HG02981 (cell line): Measurements from ENCODE around the gene UNC119.
A peak's percentile ranks its signal among the peaks of the same experiment; 100 is the strongest.
"Not testable (repeated sequence)": the region's sequence is repeated elsewhere in the genome, so short reads cannot be mapped to it uniquely, and the experiment has no call there.

Source experiments
- ATAC-seq: cut with Tn5 transposase; IDR thresholded peaks from one replicate; pipeline ENCODE4 v1.9.1; 2021; ENCODE audit warnings: mild to moderate bottlenecking, moderate library complexity; ENCODE audit not compliant: unreplicated experiment

UNC119 gene

GRCh38 chr17:28552176-28552999 is at the start of gene UNC119:
TSS of gene UNC119 (minus strand) at chr17:28552624. CDS start at chr17:28552557, 67 bp downstream.
- peak; percentile 61 for ATAC-seq

DNA sequence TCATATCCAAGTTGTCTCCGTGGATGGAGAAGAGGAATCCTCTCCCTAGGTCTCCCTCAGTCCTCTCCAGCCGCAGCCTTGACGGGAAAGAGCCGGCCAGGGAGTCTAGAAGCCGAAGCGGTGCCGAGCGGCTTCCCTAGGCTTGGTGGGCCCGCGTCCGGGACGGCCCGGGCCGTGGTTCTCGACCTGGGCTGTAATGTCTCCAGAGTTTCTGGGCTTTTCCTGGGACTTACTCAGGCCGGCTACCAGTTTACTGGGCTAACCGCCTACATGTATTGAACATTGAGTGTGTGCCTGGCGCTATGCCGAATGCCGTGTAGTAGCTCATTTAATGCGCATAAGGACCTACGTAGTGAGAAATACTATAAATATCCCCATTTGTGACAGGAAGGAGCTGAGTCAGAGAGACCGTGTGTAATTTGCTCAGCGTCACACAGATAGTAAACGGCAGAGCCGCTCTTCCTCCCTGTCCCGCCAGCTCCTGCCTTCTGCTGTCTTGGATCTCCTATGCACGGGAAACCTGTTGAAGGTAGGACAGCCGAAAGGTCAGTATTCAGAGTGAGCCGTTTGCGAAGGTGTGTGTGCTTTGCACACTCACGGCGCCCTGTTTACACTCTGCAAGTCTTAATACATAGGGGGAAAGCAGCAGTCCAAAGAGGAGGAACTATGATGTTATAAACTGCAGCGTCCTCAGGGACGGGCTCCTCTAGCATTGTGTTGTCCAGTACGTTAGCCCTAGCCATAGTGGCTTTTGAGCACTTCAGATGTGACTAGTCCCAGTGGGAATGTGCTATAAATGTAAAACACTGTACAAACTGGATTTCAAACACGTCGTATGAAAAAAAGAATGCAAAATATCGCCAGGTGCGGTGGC is 47.1 kb upstream of the UNC119 start:
- peak; percentile 43 for ATAC-seq

- peak; percentile 80 for ATAC-seq
Observed at GRCh38 chr17:28598799-28599310, 46.4 kb upstream of the UNC119 start, which contains the start of gene SPAG5. TSS of gene SPAG5 (minus strand) at chr17:28599025. CDS start at chr17:28598946, 79 bp downstream.

GRCh38 chr17:28598389-28598788 is 46.0 kb upstream of the UNC119 start:
- no peak for ATAC-seq

GRCh38 chr17:28597606-28598383 is 45.4 kb upstream of the UNC119 start:
- no peak for ATAC-seq

DNA sequence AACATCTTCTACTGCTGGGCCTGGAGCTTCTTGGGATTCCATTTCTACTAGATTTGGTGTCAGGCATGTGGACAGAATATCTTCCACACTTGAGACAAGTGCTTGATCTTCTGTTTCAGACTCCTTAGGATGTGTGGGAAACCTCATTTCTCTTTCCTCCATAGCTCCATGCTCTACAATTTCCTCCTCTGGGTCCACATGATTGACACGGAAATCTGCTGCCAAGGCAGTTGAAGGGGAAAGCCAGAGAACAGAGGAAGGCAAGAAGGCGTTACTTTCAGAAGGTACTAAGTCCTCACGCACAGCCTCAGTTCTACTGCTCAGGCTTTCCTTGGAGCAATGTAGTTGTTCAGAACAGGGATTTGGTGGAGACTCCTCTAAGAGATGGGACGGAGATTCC is 39.8 kb upstream of the UNC119 start:
- ATAC-seq, result no peak

DNA sequence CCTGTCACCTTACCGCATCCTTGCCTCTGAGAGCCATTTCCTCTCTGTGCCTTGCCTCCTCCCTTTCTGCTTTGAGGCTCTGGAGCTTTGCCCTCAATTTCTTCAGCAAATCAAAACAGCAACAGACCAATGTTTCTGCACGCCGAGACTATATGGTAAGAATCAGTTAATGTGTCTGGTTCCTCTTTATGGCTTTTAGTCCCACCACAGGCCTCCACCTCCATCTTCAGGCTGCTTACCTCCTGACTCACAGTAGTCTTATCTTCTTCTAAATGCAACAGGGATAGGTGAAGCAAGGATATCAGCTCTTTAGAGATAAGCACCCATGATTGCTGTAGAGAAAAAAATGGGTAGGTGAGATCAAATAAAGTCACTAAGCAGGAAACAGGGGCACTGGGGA is 33.4 kb upstream of the UNC119 start:
- no peak for ATAC-seq

DNA sequence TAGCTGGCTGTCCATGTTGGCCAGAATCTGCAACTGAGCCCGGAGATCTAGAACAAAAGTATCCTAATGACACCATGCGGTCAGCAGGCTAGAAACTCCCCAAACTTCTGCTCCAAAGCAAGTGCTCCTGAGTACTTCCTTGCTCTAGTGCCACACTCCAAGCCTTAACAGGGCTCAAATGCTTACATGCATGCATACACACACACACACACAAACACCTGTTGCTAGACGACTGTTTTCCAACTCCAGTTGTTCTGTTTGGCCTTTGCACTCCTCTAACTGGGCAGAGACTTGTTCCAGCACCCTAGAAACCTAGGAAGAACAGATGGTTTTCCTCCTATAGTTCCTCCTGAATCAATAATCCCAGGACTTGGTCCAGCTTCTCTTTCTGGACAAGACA is 32.0 kb upstream of the UNC119 start:
- ATAC-seq, result no peak

- no peak for ATAC-seq
Observed at GRCh38 chr17:28582513-28582912, 30.1 kb upstream of the UNC119 start.

- ATAC-seq, result no peak
Observed at GRCh38 chr17:28580959-28581358, 28.5 kb upstream of the UNC119 start.

- ATAC-seq, result no peak
Observed at GRCh38 chr17:28579526-28579925, 27.1 kb upstream of the UNC119 start.

DNA sequence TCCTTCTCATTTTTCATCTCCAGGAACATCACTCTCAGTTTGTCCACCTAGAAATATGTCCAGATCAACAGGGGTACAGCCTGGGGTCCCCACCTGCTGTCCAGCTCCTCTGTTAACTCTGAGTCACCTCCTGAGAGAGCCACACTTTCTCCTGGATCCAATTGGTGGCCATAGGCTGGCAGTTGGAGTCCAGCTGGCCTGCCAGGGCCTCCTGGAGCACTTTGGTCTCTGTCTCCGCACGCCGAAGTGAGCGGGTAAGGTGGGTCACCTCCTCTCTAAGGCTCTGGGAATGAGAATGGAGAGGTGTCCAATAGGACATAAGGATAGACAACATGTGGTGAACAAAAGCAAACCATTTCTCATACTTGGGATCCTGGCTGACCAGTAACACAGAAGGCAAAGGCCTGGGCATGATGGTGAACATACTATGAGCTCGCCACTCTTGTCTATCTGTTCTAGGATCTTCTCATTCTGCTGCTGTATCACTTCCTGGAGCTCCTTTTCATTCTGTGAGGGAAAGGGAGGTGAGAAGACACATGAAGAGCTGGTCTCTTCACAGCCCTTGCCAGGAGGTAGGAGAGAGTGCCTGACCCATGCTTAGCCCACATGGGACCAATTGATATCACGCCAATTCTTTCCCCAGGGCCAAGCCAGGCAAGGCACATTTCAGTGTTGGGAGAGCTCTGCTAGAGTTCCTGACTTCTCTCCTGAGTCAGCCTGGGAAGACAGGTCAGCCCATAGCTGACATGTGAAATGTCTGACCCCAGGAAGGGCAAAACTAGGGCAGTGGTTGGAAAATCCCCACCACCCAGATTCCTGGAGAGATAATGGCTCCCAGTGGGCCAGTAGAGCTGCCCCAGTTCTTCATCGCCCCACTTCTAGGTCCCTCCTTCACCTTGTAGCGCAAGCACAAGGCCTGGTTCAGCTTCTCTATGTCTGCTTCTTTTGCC is 26.1 kb upstream of the UNC119 start:
- ATAC-seq, result no peak

- ATAC-seq, result no peak
Observed at GRCh38 chr17:28577466-28577824, 25.0 kb upstream of the UNC119 start.

- ATAC-seq, result peak; percentile 84
Observed at GRCh38 chr17:28576758-28577465, 24.5 kb upstream of the UNC119 start, which contains the start of gene ALDOC. TSS of gene ALDOC (minus strand) at chr17:28576895. CDS start at chr17:28575532, 1,363 bp downstream.

DNA sequence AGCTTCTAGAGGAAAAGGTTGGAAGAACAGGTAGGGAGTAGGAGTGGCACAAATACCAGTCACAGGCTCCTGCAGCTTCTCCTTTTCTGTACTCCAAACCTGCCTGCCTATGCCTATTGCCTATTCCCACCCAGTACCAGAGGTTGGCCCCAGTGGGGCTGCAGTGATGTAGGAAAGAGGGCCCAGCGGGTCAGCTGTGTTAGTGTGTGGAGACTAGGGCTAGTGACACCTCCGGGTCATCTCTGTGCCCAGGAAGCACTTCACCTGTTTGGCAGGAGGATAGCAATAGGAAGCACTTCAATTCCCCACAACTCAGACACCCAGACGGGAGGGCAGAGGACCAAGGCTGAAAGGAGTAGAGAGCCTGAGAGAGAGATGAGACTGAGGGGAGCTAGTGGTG is 23.6 kb upstream of the UNC119 start:
- ATAC-seq, result not testable (repeated sequence)

DNA sequence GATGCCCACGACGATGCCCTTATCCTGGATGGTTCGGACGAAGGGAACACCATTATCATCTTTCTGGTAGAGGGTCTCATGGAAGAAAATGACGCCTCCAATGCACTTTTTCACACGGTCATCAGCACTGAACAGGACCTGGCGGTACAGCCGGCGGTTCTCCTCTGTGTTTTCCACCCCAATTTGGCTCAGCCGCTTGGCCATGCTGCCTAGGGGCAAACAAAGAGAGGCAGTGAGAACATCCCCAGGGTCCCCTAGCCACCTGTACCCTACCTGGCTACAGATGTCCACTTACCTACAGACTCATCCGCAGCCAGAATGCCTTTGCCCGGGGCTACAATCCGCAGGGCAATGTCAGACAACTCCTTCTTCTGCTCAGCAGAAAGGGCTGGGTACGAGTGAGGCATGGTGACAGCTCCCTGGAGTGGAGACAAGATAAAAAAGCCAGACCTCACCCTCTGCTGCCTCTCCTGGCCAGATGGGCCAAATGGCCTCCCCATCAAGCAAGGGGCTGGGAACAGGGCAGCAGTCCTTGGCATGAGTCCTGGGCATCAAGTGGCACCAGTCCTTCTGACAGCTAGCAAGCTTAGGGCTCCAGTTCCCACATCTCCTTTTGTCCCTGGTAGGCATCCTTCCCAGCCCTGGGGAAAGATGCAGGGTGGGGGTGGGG is 22.8 kb upstream of the UNC119 start:
- ATAC-seq, result no peak

DNA sequence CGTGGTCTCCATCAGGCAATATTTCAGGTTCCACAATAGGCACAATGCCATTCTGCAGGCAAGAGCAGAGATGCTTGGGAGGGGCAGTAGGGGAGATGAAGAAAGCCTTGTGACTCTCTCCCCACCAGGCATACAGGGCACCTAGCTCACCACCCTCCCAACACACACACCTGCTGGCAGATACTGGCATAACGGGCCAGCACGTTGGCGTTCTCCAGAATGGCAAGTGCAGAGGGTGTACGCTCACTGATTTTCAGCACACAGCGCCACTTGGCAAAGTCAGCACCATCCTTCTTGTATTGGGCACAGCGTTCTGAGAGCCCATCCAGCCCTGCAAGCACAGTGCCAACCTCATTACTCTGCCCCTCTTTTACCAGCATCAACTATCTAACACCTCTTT is 22.1 kb upstream of the UNC119 start:
- ATAC-seq, result no peak

GRCh38 chr17:28573966-28574480 is 21.6 kb upstream of the UNC119 start:
- ATAC-seq, result no peak
